ENCODE data around the gene TBRG1. TPM values are rescaled to one million over a fixed set of nuclear protein-coding genes. Genes with fewer than 3 reads are reported as not detected.
A peak's percentile ranks its signal among the peaks of the same experiment; 100 is the strongest.

TBRG1 gene
- total RNA-seq, 1 experiment from 2014 or later = 35.8 TPM

- DNase-seq (ENCODE audit: low read depth) = no peak
These were observed 36.3 kb downstream of the TBRG1 start for GRCh38 chr11:124658986-124659385.

GRCh38 chr11:124661553-124661952 lies 38.9 kb downstream of the TBRG1 start:
- no peak for DNase-seq (ENCODE audit: low read depth)

GRCh38 chr11:124662106-124662505 lies 39.4 kb downstream of the TBRG1 start:
- no peak for DNase-seq (ENCODE audit: low read depth)

- no peak for DNase-seq (ENCODE audit: low read depth)
These were observed 41.2 kb downstream of the TBRG1 start for GRCh38 chr11:124663861-124664260.

- no peak for DNase-seq (ENCODE audit: low read depth)
These were observed 44.9 kb downstream of the TBRG1 start for GRCh38 chr11:124667601-124668000.

- DNase-seq (ENCODE audit: low read depth) = peak; percentile 31
These were observed 46.5 kb downstream of the TBRG1 start for GRCh38 chr11:124669193-124669592.

GRCh38 chr11:124670732-124671131 lies 48.1 kb downstream of the TBRG1 start:
- DNase-seq (ENCODE audit: low read depth) = no peak

- no peak for DNase-seq (ENCODE audit: low read depth)
These were observed 50.0 kb downstream of the TBRG1 start for GRCh38 chr11:124672536-124673215.

GRCh38 chr11:124673333-124674167 lies 50.9 kb downstream of the TBRG1 start, which contains the start of the genes SIAE and SPA17:
Gene SIAE (minus strand): TSS chr11:124673739. CDS start chr11:124673708, 31 bp downstream.
Gene SPA17 (plus strand): TSS chr11:124673904. CDS start chr11:124675265, 1,361 bp downstream.
- DNase-seq (ENCODE audit: low read depth) = peak; percentile 96

GRCh38 chr11:124674168-124674517 lies 51.5 kb downstream of the TBRG1 start:
- no peak for DNase-seq (ENCODE audit: low read depth)

- no peak for DNase-seq (ENCODE audit: low read depth)
These were observed 51.9 kb downstream of the TBRG1 start for GRCh38 chr11:124674571-124674970.

GRCh38 chr11:124676386-124676785 lies 53.7 kb downstream of the TBRG1 start:
- peak; percentile 13 for DNase-seq (ENCODE audit: low read depth)

- no peak for DNase-seq (ENCODE audit: low read depth)
These were observed 55.8 kb downstream of the TBRG1 start for GRCh38 chr11:124678416-124678815.

- no peak for DNase-seq (ENCODE audit: low read depth)
These were observed 58.8 kb downstream of the TBRG1 start for GRCh38 chr11:124681421-124681820.

GRCh38 chr11:124682443-124682842 lies 59.8 kb downstream of the TBRG1 start:
- DNase-seq (ENCODE audit: low read depth) = no peak

Other genes with a start within 250 kb of the TBRG1 start
- not detected in 2 replicates for gene OR8B2, start 238.4 kb upstream of the TBRG1 start, total RNA-seq (2014; rRNA removed)
- not detected in 2 replicates for gene OR8B3, start 223.8 kb upstream of the TBRG1 start, total RNA-seq (2014; rRNA removed)
- not detected in 2 replicates for gene OR8B4, start 198.0 kb upstream of the TBRG1 start, total RNA-seq (2014; rRNA removed)
- gene OR8B8, start 177.2 kb upstream of the TBRG1 start, total RNA-seq (2014; rRNA removed) = not detected in 2 replicates
- gene OR8B12, start 79.2 kb upstream of the TBRG1 start, total RNA-seq (2014; rRNA removed) = not detected in 2 replicates
- gene OR8A1, start 52.9 kb upstream of the TBRG1 start, total RNA-seq (2014; rRNA removed) = not detected in 2 replicates
- gene PANX3, start 11.4 kb upstream of the TBRG1 start, total RNA-seq (2014; rRNA removed) = not detected in 2 replicates
- 11.4 and 15.3 TPM in 2 replicates for gene SIAE, start 50.9 kb downstream of the TBRG1 start, total RNA-seq (2014; rRNA removed)
- 24.9 and 30.2 TPM in 2 replicates for gene SPA17, start 51.0 kb downstream of the TBRG1 start, total RNA-seq (2014; rRNA removed)
- 2.4 and 3.8 TPM in 2 replicates for gene NRGN, start 117.1 kb downstream of the TBRG1 start, total RNA-seq (2014; rRNA removed)
- gene VSIG2, start 129.4 kb downstream of the TBRG1 start, total RNA-seq (2014; rRNA removed) = not detected in 2 replicates
- gene ESAM, start 139.4 kb downstream of the TBRG1 start, total RNA-seq (2014; rRNA removed) = 0.06 TPM in 2 replicates
- 12.3 and 15.4 TPM in 2 replicates for gene MSANTD2, start 177.5 kb downstream of the TBRG1 start, total RNA-seq (2014; rRNA removed)
- 11.9 and 18.5 TPM in 2 replicates for gene ROBO3, start 242.6 kb downstream of the TBRG1 start, total RNA-seq (2014; rRNA removed)